Measurements from ENCODE around the gene TMEM131.
"Not testable (repeated sequence)": the region's sequence is repeated elsewhere in the genome, so short reads cannot be mapped to it uniquely, and the experiment has no call there.

Gene TMEM131

GRCh38 chr2:97907369-97908100 is 88.2 kb downstream of the TMEM131 start:
- Mint-ChIP-seq H3K36me3 (ENCODE audit: low read depth) (peaks cover 68% of the 10 kb centered on the region), H3K4me1 (peaks cover 24% of the 10 kb centered on the region), H3K27ac (peak overlapping the region; percentile 92), H3K9me3 (peaks cover 20% of the 10 kb centered on the region), H3K4me3 (no peak overlapping the region), H3K27me3 (ENCODE audit: low read depth, poor library complexity) (no peaks in the 10 kb centered on the region)
- DNase-seq, result no peak
- TF ChIP-seq CTCF (IDR thresholded peaks at IDR 0.05), result no peak

- H3K9me3 Mint-ChIP-seq, result peaks cover 12% of the 10 kb centered on the region
- no peak for DNase-seq
- TF ChIP-seq CTCF (IDR thresholded peaks at IDR 0.05), result no peak
- peaks cover 61% of the 10 kb centered on the region for H3K36me3 Mint-ChIP-seq (ENCODE audit: low read depth)
- H3K4me1 Mint-ChIP-seq, result peaks cover 24% of the 10 kb centered on the region
- H3K27ac Mint-ChIP-seq, result no peak overlapping the region
- H3K27me3 Mint-ChIP-seq (ENCODE audit: low read depth, poor library complexity), result no peaks in the 10 kb centered on the region
- H3K4me3 Mint-ChIP-seq, result no peak overlapping the region
Measured at GRCh38 chr2:97906307-97906706, 89.4 kb downstream of the TMEM131 start.

- Mint-ChIP-seq H3K27me3 (ENCODE audit: low read depth, poor library complexity) (no peaks in the 10 kb centered on the region), H3K9me3 (peaks cover 2% of the 10 kb centered on the region), H3K4me1 (peaks cover 24% of the 10 kb centered on the region), H3K36me3 (ENCODE audit: low read depth) (peaks cover 51% of the 10 kb centered on the region), H3K4me3 (no peak overlapping the region), H3K27ac (no peak overlapping the region)
- TF ChIP-seq CTCF (IDR thresholded peaks at IDR 0.05), result no peak
- DNase-seq, result no peak
Measured at GRCh38 chr2:97905294-97905693, 90.5 kb downstream of the TMEM131 start.

GRCh38 chr2:97901862-97902261 is 93.9 kb downstream of the TMEM131 start:
- H3K4me1 Mint-ChIP-seq, result peaks cover under 1% of the 10 kb centered on the region
- H3K9me3 Mint-ChIP-seq, result peaks cover 4% of the 10 kb centered on the region
- no peak overlapping the region for H3K27ac Mint-ChIP-seq
- TF ChIP-seq CTCF (IDR thresholded peaks at IDR 0.05), result no peak
- peaks cover 53% of the 10 kb centered on the region for H3K36me3 Mint-ChIP-seq (ENCODE audit: low read depth)
- no peak for DNase-seq
- no peak overlapping the region for H3K4me3 Mint-ChIP-seq
- H3K27me3 Mint-ChIP-seq (ENCODE audit: low read depth, poor library complexity), result no peaks in the 10 kb centered on the region

- H3K27ac Mint-ChIP-seq, result no peak overlapping the region
- peaks cover 53% of the 10 kb centered on the region for H3K36me3 Mint-ChIP-seq (ENCODE audit: low read depth)
- H3K4me3 Mint-ChIP-seq, result no peak overlapping the region
- H3K27me3 Mint-ChIP-seq (ENCODE audit: low read depth, poor library complexity), result no peaks in the 10 kb centered on the region
- TF ChIP-seq CTCF (IDR thresholded peaks at IDR 0.05), result no peak
- no peak for DNase-seq
- H3K4me1 Mint-ChIP-seq, result no peaks in the 10 kb centered on the region
- peaks cover 15% of the 10 kb centered on the region for H3K9me3 Mint-ChIP-seq
Measured at GRCh38 chr2:97900806-97901205, 94.9 kb downstream of the TMEM131 start.

GRCh38 chr2:97893042-97893441 is 102.7 kb downstream of the TMEM131 start:
- not testable (repeated sequence) for H3K4me3 Mint-ChIP-seq; DNase-seq; H3K27ac Mint-ChIP-seq; H3K27me3 Mint-ChIP-seq (ENCODE audit: low read depth, poor library complexity)
- Mint-ChIP-seq H3K4me1 (peaks cover 12% of the 10 kb centered on the region), H3K9me3 (peaks cover 42% of the 10 kb centered on the region), H3K36me3 (ENCODE audit: low read depth) (peaks cover 60% of the 10 kb centered on the region)

Measured in nephron progenitor cell (in vitro differentiated cells).